HL-60/S4 treated with phorbol 12-myristate 13-acetate at 8.2 ng/mL for 4 days and 3 days (cell line): Measurements from ENCODE around the gene PKNOX1.
"Not testable (repeated sequence)": the region's sequence is repeated elsewhere in the genome, so short reads cannot be mapped to it uniquely, and the experiment has no call there.

Source experiments
- in situ Hi-C: fragments of 300-500 bp; cut with MboI; formaldehyde crosslinking; loops from 2 replicates; pipeline ENCODE4 v1.15.0; 2022; ENCODE audit warnings: low sequenced_read_pairs

PKNOX1 gene

GRCh38 chr21:43044547-43044946 lies 70.2 kb downstream of the PKNOX1 start:
- in situ Hi-C loops, result not testable (repeated sequence)

GRCh38 chr21:43045165-43045875 lies 71.0 kb downstream of the PKNOX1 start:
- in situ Hi-C loops, result not testable (repeated sequence)

DNA sequence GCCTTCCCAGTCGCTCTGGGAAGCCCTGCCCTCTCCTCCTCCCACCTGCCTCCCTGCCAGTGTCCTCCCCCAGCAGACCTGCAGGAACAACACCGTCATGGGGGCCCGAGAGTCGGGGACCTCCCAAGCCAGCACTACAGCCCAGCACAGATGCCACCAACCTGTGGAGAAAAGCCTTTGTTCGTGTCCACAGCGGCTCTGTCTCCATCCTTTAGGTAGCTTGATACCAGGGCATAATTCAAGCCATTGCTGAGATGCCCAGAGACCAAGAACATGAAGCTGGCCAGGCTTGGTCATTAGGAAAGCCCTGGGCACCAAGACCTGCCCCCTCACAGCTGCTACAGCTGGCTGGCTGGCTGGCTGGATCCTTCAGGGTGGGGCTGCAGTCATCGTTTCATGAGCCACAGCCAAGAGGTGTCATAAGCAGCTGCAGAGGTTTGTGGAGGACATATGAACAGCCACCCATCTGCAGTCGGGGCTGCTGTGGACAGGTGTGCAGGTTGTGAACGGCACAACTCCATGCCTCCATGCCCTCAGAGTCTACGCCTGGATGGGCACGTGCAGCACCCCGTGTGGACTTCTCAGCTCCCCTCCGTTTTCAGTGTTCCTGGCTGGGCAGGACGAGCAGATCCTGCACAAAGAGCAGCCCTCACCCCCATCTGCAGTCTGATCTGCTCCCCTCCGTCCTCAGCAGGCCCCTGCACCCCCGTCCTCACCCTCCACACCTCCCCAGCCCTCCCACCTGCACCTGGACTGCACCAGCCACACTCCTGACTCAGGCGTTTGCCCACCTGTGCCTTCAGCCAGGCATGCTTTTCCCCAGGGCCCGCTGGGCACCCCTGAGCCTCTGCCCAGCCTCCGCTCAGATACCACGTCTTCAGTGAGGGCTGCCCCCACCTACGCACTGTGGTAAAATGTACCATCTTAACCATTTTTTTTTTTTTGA lies 71.8 kb downstream of the PKNOX1 start:
- in situ Hi-C loops, result not testable (repeated sequence)

DNA sequence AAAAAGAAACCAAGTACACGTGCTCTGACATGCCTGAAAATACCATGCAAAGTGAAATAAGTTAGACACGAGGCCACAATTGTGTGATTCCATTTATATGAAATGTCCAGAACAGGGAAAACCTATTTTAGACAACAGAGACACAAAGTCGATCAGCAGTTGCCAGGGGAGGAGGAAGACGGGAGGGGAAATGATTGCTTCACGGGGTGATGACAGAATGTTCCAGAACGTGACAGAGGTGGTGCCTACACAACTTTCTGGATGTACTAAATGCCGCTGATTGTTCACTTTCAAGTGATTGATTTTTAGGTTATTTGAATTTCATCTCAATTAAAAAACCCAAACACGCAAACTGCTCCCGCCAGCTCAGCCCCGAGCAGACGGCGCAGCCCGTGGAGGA lies 78.8 kb downstream of the PKNOX1 start:
- in situ Hi-C loops, result not testable (repeated sequence)

GRCh38 chr21:43062955-43063664 lies 88.7 kb downstream of the PKNOX1 start:
- in situ Hi-C loops, result not testable (repeated sequence)

DNA sequence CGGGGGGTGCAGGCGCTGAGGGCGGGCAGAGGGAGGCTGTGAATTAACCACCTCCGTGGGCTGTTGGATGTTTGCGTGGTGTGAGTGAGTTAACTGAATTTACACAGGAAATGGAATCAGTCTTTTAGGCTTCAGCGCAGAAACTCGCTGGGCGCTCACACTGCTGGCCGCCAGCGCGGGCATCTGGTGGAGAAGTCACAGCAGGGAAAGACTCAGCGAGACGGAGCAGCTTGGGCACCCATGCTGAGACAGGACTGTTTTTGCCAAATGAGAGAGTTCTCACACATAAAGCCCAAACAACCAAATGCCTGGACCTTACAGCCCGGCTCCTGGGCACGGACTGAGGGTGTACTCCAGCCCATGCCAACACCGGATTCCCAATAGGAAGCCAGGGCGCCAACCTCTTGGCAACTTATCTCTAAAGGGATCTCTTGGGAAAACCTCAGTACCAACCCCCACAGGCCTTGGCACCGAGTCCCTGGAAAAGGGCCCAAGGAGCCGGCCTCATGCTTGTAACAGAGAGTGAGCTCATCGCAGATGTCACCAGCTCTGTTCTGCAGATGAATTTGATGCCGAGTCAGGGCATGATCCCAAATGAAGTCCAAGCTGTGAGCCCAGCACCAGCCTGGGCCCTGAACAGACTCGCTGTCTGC lies 90.0 kb downstream of the PKNOX1 start:
- in situ Hi-C loops, result not testable (repeated sequence)

- in situ Hi-C loops, result not testable (repeated sequence)
Measured at GRCh38 chr21:43065991-43066390, 91.6 kb downstream of the PKNOX1 start.

GRCh38 chr21:43066690-43067089 lies 92.3 kb downstream of the PKNOX1 start:
- in situ Hi-C loops, result not testable (repeated sequence)

DNA sequence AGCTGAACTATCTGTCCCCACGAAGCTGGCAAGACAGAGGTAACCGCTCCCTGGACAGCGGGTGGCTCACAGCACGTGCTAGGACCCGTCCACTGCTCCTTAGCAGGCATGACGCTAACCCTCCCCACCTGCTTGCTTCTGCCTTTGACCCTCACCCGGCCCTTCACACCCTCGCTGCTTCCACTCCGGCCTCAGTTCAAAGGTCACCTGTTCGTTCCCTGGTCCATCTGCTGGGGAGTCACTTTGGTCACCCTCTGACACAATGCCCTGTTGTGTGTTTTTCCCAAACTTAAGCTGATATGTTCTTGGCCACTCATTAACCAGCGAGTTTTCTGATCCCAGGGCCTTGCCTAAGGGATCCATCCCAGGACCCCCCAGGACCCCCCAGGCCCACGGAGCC lies 93.7 kb downstream of the PKNOX1 start:
- in situ Hi-C loops, result not testable (repeated sequence)

DNA sequence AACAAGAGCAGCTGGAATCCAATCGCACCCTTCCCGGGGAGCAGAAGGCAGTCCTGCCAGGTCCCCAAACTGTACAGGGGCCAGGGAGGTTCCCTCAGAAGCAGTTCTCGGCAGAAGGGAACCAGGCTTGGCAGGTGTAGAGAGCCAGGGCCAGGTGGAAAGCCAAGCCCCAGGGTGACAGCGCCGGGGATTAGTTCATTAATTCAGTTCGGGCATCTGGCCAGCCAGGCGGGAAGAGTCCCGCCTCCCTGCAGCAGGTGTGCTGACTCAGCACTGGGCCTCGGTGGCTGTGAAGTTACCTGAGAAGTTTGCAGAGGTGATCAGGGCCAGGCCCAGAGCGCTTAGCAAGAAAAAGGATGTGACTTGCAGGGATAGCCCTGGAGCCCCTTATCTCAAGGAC lies 95.3 kb downstream of the PKNOX1 start:
- in situ Hi-C loops, result not testable (repeated sequence)

- in situ Hi-C loops, result not testable (repeated sequence)
Measured at GRCh38 chr21:43072742-43073141, 98.4 kb downstream of the PKNOX1 start.

- in situ Hi-C loops, result not testable (repeated sequence)
Measured at GRCh38 chr21:43074401-43075169, 100.2 kb downstream of the PKNOX1 start.

DNA sequence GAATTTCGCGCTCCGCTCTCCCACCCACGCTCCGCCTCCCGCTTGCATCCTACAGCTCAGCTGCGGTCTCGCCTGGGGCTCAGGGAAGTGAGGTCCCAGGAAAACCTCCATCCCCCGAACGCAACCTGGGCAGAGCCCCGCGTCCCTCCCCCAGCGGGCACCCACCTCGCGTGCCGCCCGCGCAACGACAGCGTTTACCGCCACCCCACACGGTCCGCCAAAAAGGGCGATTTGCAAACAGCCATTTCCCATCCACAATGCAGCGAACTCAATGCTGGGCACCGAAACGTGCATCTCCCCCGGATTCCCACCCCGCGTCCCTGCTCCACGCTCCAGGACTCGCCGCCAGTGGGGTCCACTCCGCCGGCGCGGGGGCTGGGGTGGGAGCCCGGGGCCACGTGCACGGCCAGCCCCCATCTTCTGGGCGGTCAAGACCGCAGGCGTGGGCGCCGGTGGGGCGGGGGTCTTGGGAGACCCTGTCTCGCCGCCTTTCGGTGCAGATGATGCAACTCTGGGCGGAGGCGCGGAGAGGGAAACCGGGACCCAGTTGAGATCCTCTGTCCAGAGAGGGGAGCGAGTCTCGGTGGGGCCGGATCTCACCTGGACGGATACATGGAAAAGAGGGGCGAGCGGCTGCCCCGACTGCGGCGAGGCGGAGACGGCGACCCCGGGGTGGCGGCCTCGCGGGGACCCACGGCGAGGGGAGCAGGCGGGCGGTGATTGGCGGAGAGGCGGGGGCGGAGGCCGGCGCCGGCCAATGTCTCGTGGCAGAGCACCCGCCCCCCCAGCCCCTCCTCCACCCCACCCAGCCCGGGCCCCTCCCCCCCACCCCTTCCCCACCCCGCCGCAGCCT lies 101.0 kb downstream of the PKNOX1 start, which contains the start of gene CBS:
TSS of gene CBS (minus strand) at position 666 of the 853 bp plus-strand sequence. CDS start 3,642 bp downstream, outside the sequence.
- in situ Hi-C loops, result not testable (repeated sequence)

DNA sequence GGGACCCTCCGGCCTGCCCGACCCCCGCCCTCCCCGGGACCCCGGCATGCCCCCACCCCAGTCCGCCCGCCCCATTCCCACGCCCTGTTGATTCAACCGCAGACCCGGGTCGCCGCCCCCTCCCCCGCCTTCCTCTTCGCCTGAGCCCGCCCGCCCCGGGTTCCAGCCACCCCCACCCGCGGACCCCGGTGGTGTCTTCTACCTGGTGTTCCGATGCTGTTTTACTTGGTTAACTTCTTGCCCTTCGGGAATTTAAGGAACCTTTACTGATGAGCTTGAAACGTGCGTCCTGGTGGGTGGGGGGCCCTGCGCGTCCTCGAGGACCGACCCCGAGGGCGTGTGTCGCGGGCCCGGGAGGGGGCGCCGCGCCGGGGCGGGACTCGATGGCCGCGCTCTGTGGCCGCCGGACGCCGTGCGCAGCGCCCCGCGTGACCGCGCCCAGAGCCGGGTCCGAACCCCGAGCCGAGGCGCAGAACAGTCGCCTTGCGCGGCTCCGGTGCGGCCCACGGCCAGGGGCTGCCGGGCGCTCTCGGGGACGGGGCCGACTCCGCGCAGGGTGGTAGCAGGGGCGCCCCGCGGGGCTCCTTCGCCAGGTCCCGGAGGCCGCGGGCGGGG lies 101.8 kb downstream of the PKNOX1 start:
- in situ Hi-C loops, result not testable (repeated sequence)

- in situ Hi-C loops, result not testable (repeated sequence)
Measured at GRCh38 chr21:43076643-43077042, 102.3 kb downstream of the PKNOX1 start.

DNA sequence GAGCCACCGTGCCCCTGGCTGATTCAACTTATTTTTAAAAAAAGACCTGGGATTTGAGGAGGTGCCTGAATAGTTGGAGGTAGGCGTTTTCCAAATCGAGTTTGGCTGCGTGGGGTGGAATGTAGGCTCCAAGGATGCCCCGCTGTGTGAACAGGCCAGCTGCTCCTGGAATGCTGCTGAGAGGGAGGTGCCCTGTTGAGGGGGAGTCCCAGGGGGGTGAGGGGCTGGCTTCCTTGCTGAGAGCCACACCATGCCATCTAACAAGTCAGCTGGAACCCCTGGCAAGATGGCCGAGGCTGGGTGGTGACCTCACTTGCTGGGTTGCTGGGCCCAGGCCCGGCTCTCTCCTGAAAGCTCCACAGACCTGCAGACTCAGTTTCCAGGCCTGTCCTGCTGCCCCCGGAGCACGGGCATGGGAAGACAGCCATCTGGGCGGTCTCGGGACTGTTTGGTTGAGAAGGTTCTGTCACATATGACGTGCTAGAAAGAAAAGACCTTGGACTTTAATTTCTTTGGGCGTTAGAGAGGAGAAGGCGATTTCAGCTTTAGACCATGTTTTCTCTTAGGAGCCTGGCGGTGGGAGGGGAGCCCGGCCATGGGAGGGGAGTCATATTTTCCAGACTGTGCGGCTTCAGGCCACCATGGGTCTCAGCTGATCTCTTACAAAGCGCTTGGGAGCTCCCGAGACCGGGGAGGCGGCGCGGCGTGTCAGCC lies 108.4 kb downstream of the PKNOX1 start:
- in situ Hi-C loops, result not testable (repeated sequence)
